Stimulated activated CD4-positive, alpha-beta T cell treated with anti-CD3 and anti-CD28 coated beads, TNF-alpha, amount 100 ng/mL, for 24 hours (primary cell): ENCODE data around the gene LTO1.
"Not testable (repeated sequence)": the region's sequence is repeated elsewhere in the genome, so short reads cannot be mapped to it uniquely, and the experiment has no call there.

Experiments
- DNase-seq, 3 experiments: peaks; one replicate each; pipeline ENCODE4 v3.0.0-alpha.2; 2020; ENCODE audit warnings: low read depth in 3 of 3

Gene LTO1

GRCh38 chr11:69634590-69634989 is 40.6 kb downstream of the LTO1 start:
- no peak for DNase-seq

- DNase-seq: no peak
Measured at GRCh38 chr11:69634069-69634468, 41.1 kb downstream of the LTO1 start.

GRCh38 chr11:69632900-69633299 is 42.3 kb downstream of the LTO1 start:
- no peak for DNase-seq

- DNase-seq: no peak
Measured at GRCh38 chr11:69630424-69630823, 44.7 kb downstream of the LTO1 start.

- DNase-seq: no peak
Measured at GRCh38 chr11:69630017-69630416, 45.1 kb downstream of the LTO1 start.

GRCh38 chr11:69627551-69627950 is 47.6 kb downstream of the LTO1 start:
- no peak for DNase-seq

- no peak for DNase-seq
Measured at GRCh38 chr11:69625476-69625875, 49.7 kb downstream of the LTO1 start.

GRCh38 chr11:69624293-69624692 is 50.9 kb downstream of the LTO1 start:
- no peak for DNase-seq

- DNase-seq: not testable (repeated sequence)
Measured at GRCh38 chr11:69622097-69622681, 53.0 kb downstream of the LTO1 start.

- no peak for DNase-seq
Measured at GRCh38 chr11:69620683-69621290, 54.4 kb downstream of the LTO1 start.

GRCh38 chr11:69618237-69618636 is 56.9 kb downstream of the LTO1 start:
- DNase-seq: no peak

- DNase-seq: no peak
Measured at GRCh38 chr11:69617682-69618081, 57.5 kb downstream of the LTO1 start.

GRCh38 chr11:69617220-69617619 is 57.9 kb downstream of the LTO1 start:
- DNase-seq: no peak
